ENCODE measurements around the gene ASB10.

The ASB10 gene

GRCh38 chr7:151193203-151193978, 6.3 kb upstream of the ASB10 start:
- TF ChIP-seq CTCF (IDR thresholded peaks at IDR 0.05; ENCODE audit: low read depth, low read length), result no peak
- DNase-seq (ENCODE audit: extremely low read depth, low read depth), result no peak

- DNase-seq (ENCODE audit: extremely low read depth, low read depth), result no peak
- TF ChIP-seq CTCF (IDR thresholded peaks at IDR 0.05; ENCODE audit: low read depth, low read length), result no peak
These were observed 5.0 kb upstream of the ASB10 start for GRCh38 chr7:151192002-151192539.

- no peak for TF ChIP-seq CTCF (IDR thresholded peaks at IDR 0.05; ENCODE audit: low read depth, low read length)
- DNase-seq (ENCODE audit: extremely low read depth, low read depth), result no peak
These were observed 4.5 kb upstream of the ASB10 start for GRCh38 chr7:151191544-151191943.

- DNase-seq (ENCODE audit: extremely low read depth, low read depth), result no peak
- TF ChIP-seq CTCF (IDR thresholded peaks at IDR 0.05; ENCODE audit: low read depth, low read length), result no peak
These were observed 2.0 kb upstream of the ASB10 start for GRCh38 chr7:151189038-151189437.

- TF ChIP-seq CTCF (IDR thresholded peaks at IDR 0.05; ENCODE audit: low read depth, low read length), result no peak
- no peak for DNase-seq (ENCODE audit: extremely low read depth, low read depth)
These were observed 1.1 kb upstream of the ASB10 start for GRCh38 chr7:151188252-151188542.

GRCh38 chr7:151187409-151188251, 580 bp upstream of the ASB10 start:
- TF ChIP-seq CTCF (IDR thresholded peaks at IDR 0.05; ENCODE audit: low read depth, low read length), result no peak

More at GRCh38 chr7:151187409-151188251, 580 bp upstream of the ASB10 start:
- DNase-seq (ENCODE audit: extremely low read depth, low read depth), result no peak
